HG03457 (cell line): ENCODE data around the gene SPG21.
"Not testable (repeated sequence)": the region's sequence is repeated elsewhere in the genome, so short reads cannot be mapped to it uniquely, and the experiment has no call there.

ENCODE experiments used
- ATAC-seq: cut with Tn5 transposase; IDR thresholded peaks from one replicate; pipeline ENCODE4 v1.9.1; 2021; ENCODE audit warnings: moderate number of reproducible peaks; ENCODE audit not compliant: unreplicated experiment

The SPG21 gene, protein sequence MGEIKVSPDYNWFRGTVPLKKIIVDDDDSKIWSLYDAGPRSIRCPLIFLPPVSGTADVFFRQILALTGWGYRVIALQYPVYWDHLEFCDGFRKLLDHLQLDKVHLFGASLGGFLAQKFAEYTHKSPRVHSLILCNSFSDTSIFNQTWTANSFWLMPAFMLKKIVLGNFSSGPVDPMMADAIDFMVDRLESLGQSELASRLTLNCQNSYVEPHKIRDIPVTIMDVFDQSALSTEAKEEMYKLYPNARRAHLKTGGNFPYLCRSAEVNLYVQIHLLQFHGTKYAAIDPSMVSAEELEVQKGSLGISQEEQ

DNA sequence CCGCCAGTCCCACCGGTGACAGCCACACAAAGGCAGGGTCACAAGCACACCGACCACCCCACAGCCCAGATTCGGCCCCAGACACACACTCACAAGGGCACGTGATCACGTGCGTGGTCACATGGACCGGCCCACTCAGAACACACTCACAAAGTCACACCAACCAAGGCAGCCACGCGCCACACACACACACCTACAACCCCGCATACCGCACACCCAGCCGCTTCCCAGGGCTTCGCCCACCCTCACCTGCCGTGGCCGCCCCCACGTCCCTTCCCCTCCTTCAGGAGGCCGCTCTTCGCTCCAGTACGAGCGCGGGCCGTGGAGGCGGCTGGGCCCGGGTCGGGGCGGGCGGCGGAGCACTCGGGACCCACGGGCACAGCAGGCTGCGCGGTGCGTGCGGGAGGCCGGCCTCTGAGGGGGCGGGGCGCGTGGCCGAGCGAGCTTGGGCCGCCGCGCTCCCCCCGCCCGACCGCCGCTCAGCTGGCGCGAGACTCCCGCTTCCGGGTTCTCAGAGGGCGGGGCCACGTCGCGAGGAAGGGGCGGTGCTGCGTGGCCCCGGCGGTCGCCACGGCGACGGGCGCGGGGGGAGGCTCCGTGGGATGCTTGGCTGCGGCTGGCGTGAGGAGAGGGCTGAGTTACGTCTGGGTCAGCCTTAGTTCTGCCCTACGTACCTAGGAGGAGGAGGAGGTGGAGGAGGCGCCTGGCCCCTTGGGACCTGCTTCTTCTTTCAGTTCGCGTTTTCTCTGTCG lies at the start of gene SPG21:
Gene SPG21, minus strand, starts transcription at position 499 of the 752 bp plus-strand sequence. CDS start 6,345 bp downstream, outside the sequence.
- ATAC-seq = peak; percentile 92

DNA sequence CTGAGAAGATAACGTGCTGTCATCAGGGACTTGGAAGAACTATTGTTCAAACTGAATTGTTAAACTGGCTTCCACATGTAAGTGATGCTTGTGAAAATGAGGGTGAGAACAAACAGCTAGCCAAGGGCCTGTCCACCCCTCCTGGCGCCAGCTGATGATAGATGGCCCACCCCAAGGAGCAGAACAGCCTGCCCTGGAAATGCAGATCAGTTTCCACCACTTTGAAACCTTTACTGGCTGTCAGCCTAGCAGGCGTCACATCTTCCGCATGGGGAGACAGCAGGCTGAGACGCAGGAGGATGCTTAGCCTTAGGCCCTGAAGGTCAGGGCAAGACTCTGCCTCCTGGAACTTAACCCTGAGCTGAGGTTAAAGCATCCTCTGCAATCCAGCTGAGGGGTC lies 49.1 kb upstream of the SPG21 start:
- no peak for ATAC-seq

DNA sequence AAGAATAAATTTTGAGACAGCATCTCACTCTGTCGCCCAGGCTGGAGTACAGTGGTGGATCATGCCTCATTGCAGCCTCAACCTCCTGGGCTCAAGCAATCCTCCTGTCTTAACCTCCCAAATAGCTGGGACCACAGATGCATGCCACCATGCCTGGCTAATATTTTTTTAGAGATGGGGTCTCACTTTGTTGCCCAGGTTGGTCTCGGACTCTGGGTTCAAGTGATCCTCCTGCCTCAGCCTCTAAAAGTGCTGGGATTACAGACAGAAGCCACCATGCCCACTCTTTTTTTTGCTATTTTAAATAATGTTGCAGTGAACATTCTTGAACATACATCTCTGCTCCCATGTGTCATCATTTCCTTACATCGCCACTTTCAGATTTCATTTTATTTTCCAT lies 48.7 kb upstream of the SPG21 start:
- no peak for ATAC-seq

DNA sequence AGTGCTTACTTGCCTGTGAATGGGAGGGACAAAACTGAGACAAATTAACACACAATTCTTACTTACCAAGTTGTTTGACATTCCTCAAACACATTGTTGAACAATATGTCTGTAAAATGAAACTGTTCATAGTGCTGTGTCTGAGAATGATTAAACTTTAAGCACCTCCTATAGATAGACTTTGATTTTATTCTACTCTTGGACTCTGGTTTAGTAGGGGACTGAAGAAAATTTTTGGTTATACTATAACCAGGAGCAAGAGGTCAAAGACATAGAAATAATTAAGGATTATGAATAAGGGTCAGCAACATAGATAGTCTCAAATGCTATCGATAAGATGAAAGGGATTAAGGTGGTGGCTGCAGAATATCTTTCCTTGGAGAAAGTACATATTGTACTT lies 47.6 kb upstream of the SPG21 start:
- no peak for ATAC-seq

DNA sequence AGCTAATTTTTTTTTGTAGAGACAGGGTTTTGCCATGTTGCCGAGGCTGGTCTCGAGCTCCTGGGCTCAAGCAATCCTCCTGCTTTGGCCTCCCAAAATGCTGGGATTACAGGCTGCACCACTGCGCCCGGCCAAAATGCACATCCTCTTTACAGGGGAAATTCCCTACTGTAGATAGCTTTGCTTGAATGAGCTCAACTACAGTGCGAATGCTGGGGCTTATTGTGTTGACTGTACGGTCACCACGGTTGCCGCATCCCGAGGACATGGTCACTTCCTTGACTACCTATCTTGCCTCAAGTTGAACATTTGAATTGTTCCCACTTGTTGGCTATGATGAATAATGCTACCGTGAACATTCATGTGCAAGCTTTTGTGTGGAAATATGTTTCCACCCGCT lies 45.0 kb upstream of the SPG21 start:
- ATAC-seq = no peak

- ATAC-seq = no peak
Measured at GRCh38 chr15:65033659-65034269, 44.0 kb upstream of the SPG21 start.

DNA sequence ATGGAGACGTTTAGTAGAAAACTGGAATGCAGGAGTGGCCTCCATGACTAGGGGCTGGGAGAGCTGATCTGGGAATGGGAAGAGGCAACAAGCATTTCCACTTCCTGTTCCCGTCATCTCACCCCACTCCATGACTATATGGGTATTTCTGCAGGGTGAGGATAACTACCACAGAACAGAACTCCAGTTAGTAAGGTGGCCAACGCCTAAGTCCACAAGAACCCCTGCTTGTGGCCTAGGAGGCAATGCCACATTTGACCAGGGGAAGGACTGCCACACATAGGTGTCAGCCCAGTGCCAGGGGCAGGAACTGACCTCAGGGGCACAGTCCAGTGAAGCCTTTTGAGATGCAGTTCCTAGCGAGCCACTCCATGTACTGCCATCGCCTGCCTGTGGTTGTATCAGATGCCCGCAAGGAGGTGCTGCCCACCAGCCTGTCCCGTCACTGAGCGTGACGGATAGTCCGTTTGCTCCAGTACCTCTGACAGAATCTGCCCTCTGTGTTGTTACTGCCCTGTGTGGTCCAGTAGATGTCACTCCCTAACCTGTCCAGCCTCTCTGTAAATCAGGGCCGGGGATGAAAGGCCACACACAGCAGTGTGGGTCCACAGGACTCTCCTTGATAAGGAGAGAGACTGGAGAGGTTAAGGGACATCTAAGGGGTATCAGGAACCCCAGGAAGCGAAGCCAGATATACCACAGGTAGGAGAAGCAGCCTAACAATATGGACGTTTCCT lies 43.3 kb upstream of the SPG21 start:
- ATAC-seq = no peak

GRCh38 chr15:65029736-65030208 lies 40.1 kb upstream of the SPG21 start:
- no peak for ATAC-seq

GRCh38 chr15:65028921-65029735 lies 39.4 kb upstream of the SPG21 start, which contains the start of gene MTFMT:
MTFMT (minus strand) TSS chr15:65029639; CDS start chr15:65029613, 26 bp downstream.
- ATAC-seq = no peak

DNA sequence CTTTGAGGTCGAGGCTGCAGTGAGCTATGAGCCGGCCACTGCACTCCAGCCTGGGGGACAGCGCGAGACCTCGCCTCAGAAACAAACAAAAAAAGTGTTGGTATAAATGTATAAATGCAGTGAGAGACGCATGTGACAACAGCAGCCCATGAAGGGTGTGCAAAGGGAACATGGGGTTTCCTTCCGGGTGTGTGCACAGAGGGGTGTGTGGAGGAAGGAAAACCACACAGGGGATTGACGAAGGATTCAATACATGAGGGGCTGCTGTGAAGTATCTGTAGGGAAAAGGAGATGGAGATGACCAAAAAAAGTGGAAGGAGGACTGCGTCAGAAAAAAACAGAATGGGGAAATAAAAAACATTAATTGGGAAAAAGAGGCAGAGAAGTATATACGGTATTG lies 38.6 kb upstream of the SPG21 start:
- ATAC-seq = no peak

DNA sequence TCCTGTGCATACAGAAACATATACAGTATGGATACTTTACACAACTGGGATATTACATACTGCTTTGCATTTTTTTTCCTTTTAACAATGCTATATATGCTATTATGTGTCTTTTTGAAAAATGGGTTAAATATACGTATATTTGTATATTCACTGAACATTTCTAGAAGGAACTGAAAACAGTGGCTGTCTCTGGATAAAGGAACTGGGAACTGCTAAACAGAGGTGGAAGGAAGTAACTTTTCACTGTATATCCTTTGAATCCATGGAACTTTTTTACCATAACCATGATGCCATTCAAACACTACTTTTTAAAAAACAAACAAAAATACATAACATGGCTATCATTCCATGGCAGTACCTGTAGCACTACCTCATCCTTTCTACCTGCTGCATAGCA lies 37.9 kb upstream of the SPG21 start:
- ATAC-seq = no peak

DNA sequence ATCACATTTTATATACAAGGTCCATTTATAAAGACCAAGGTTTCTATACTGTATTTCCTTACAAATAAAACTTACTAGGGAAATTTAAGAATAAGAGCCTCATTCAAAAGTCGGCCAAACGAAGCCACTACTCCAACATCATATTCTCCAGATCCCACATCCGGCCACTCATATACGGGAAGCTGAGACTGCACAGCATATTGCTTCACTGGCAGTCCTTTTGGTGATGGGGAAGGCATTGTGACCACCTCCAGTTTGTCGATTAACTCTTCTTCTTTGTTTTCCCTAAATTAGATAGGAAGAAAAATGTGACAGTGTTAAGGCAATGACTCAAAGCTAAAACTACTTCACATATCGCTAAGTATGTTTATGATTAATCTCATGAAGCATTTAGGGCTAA lies 37.0 kb upstream of the SPG21 start:
- no peak for ATAC-seq

GRCh38 chr15:65021488-65021887 lies 31.8 kb upstream of the SPG21 start:
- no peak for ATAC-seq

DNA sequence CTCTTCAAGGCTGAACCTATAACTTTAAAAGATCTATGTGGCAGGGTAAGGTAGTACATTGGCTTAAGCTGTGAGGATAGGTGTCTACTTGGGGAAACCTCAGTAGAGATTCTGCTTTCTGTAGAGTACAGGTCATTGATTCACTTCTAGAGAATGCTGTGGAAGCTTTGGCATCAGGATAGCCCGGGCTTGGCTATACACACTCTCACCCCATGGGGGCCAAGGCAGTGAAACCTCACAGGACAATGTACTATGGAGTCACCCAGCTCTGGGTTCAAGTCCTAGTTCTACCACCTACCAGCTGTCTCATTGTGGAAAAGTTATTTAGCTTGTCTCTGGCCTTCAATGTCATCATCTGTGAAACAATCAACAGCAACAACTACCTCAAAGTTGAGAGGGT lies 30.7 kb upstream of the SPG21 start:
- no peak for ATAC-seq

GRCh38 chr15:65011198-65011597 lies 21.5 kb upstream of the SPG21 start:
- not testable (repeated sequence) for ATAC-seq

DNA sequence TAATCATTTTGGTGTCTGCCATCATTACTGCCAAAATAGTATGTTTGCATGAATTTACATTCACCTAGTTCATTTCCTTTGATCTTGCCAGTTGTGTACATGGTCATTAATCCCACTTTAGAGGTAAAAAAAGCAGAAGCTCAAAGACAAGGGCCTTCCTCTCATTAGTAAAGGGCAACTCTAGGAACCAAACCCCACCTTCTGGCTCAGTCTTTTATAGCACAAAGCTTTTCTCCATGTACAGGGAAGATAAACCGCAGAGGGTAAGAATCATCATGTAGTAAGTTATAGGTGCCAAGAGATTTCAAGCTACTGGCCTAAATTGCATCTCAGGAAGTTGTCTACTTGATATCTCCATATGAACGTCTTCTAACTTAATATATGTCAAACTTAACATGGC lies 19.3 kb upstream of the SPG21 start:
- no peak for ATAC-seq

DNA sequence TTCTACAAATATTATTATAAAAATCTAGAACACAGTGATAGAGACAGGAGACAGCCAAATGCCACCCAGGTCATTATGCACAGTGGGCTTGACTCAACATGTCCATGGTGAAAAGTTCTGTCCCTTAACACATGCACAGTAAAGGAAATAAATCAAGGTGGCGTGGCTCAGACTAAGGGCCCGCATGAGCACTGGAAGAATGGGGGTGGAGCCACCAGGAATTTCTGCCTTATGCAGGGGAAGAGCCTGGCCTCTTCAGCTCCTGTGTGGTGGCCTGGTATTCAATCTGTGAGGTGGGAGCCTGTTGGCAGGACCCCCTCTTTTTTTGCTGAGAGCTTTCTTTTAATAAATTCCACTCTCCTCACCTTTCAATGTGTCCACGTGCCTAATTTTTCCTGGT lies 17.2 kb upstream of the SPG21 start:
- no peak for ATAC-seq

- ATAC-seq = no peak
Measured at GRCh38 chr15:65004993-65005392, 15.3 kb upstream of the SPG21 start.

GRCh38 chr15:64997745-64998375 lies 8.1 kb upstream of the SPG21 start:
- no peak for ATAC-seq

GRCh38 chr15:64997066-64997465 lies 7.4 kb upstream of the SPG21 start:
- ATAC-seq = no peak
